ENCODE measurements around the gene DAP.
"Not testable (repeated sequence)": the region's sequence is repeated elsewhere in the genome, so short reads cannot be mapped to it uniquely, and the experiment has no call there.

Gene DAP

DNA sequence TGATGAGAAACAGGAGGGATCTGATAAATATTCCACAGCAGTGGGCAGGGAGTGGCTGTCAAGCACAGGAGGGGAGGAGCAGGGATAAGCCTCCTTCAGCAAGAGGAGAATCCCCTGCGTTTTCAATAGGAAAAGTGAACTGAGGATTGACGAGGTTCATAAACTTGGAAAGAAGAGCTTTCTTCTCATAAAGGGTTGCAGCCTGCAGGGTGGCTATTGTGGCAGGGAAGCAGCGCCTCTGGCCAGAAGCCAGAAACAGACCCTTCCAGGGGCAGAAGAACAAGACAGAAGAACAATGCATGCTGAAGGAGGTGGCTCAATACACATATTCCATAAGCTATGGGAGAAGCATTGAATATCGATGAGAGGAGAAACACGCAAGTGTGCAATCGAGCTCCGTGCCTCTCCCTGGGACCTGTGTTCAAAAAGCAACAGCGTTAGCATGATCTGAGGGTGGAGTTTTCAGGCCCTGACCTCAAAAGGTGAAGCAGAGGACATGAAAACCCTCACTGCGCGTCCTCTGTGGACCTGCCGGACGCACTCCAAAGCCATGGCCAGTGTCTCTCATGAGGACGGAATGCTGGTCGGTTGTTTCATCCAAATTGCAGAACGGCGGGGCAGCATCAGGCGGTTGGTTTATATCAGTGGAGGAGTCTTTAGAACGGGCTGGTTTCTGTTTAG is 129.6 kb downstream of the DAP start:
- DNase-seq (ENCODE audit: low spot score): no peak

DNA sequence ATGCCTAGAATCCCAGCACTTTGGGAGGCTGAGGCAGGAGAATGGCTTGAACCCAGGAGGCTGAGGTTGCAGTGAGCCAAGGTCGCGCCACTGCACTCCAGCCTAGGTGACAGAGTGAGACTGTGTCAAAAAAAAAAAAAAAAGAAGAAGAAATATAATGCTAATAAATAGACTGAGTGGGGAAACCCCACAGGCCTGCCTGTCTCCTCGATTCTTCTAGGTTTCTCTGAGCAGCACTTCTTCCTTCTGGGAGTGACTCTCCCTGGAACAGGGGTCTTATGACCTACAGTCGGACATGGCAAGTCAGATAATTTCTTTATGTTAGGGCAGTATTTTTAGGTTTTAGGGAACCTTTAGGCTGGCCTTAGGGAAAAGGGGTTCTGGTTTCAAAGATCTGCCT is 130.3 kb downstream of the DAP start:
- not testable (repeated sequence) for DNase-seq (ENCODE audit: low spot score)

DNA sequence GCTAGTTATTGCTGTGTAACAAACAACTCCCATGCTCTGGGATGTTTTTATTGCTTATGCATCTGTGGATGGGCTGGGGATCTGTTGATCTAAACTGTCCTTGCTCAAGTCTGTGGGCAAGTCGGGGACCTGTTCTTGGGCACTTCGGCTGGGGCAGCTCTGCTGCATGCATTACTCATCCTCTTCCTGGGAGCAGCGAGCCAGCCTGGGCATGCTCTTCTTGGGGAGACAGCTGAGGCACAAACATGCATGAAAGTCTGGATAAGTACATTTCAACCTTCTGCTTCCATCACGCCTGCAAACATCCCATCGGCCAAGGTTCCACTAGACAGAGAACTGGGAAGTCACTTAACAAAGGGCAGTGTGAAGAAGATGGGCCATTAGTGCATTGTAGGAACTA is 130.9 kb downstream of the DAP start:
- DNase-seq (ENCODE audit: low spot score): no peak

DNA sequence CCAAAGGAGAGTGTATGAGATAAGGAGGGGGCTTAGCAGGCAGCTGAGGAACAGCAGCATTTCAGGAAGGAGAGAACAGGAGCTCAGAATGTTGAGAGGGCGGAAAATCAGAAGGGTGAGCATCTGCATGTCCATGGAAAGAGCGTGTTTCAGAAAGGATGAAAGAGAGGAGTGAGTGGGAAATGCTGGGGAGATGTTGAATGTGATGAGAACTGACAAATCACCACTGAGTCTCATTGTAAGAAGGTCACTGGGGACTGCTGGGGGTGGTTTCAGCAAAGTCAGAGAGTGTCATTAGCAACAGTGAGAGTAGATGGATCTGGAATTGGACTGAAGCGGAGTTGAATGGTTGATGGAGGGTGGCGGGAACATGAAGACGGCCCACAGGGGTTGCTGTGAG is 131.4 kb downstream of the DAP start:
- no peak for DNase-seq (ENCODE audit: low spot score)
